PC-9 (cell line): ENCODE results near the gene SLC4A9. TPM values are rescaled to one million over a fixed set of nuclear protein-coding genes. Genes with fewer than 3 reads are reported as not detected.
A peak's percentile ranks its signal among the peaks of the same experiment; 100 is the strongest.

Experiments
- BruUV-seq: library from RNA; stranded (reverse); fragments of 400-500 nt; replicated peaks from 2 replicates; lab custom pipeline; 2021; lab: Mats Ljungman, UMichigan
- CTCF ChIA-PET: fragments of 300-600 bp; sonication (Branson Sonifier 250); formaldehyde crosslinking; loops from one replicate; lab custom pipeline; 2022; ENCODE audit warnings: antibody characterized with exemption; lab: Charles Lee
- POLR2A ChIA-PET: fragments of 300-600 bp; sonication (Branson Sonifier 250); formaldehyde crosslinking; loops from one replicate; lab custom pipeline; 2022; ENCODE audit warnings: antibody characterized with exemption; ENCODE audit not compliant: unreplicated experiment; lab: Charles Lee
- DNase-seq, 2 experiments: peaks; one replicate each; pipeline versions ENCODE4 v3.0.0 to v3.0.0-alpha.2; 2015 to 2022; ENCODE audit warnings: mixed read lengths in 1 of 2
- H2AFZ ChIP-seq: fragments of 200-600 bp; sonication (generic); 2 replicates; pipeline ENCODE4 v1.8.1; 2017; ENCODE audit warnings: antibody characterized with exemption
- H3F3A ChIP-seq: fragments of 200-600 bp; sonication (generic); 2 replicates; pipeline ENCODE4 v1.8.1; 2017; ENCODE audit warnings: antibody characterized with exemption, mild to moderate bottlenecking, low read depth; ENCODE audit not compliant: insufficient read depth
- H3K27ac ChIP-seq: fragments of 200-600 bp; sonication (generic); 2 replicates; pipeline ENCODE4 v1.6.1; 2016; ENCODE audit warnings: mixed run types
- H3K27me3 ChIP-seq: fragments of 200-600 bp; sonication (generic); 2 replicates; pipeline ENCODE4 v1.6.1; 2016; ENCODE audit warnings: low read depth, mixed run types; ENCODE audit not compliant: insufficient read depth
- H3K36me3 ChIP-seq: fragments of 200-600 bp; sonication (generic); 2 replicates; pipeline ENCODE4 v1.6.1; 2016; ENCODE audit warnings: low read depth, mixed run types
- H3K4me1 ChIP-seq: fragments of 200-600 bp; sonication (generic); replicated peaks from 2 replicates; pipeline ENCODE4 v1.6.1; 2016; ENCODE audit warnings: mixed run types; ENCODE audit not compliant: insufficient read depth
- H3K4me2 ChIP-seq: fragments of 200-600 bp; sonication (generic); 2 replicates; pipeline ENCODE4 v1.6.1; 2017; ENCODE audit warnings: mixed run types
- H3K4me3 ChIP-seq: fragments of 200-600 bp; sonication (generic); 2 replicates; pipeline ENCODE4 v1.6.1; 2016; ENCODE audit warnings: mixed run types
- H3K79me2 ChIP-seq: fragments of 200-600 bp; sonication (generic); 2 replicates; pipeline ENCODE4 v1.6.1; 2017; ENCODE audit warnings: low read depth, mixed run types
- H3K9me2 ChIP-seq: fragments of 200-600 bp; sonication (generic); 2 replicates; pipeline ENCODE4 v1.8.1; 2017; ENCODE audit warnings: mild to moderate bottlenecking; ENCODE audit not compliant: insufficient read depth
- H3K9me3 ChIP-seq: fragments of 200-600 bp; sonication (generic); 2 replicates; pipeline ENCODE4 v1.8.1; 2016; ENCODE audit warnings: low read depth; ENCODE audit not compliant: insufficient read depth
- H4K20me1 ChIP-seq: fragments of 200-600 bp; sonication (generic); 2 replicates; pipeline ENCODE4 v1.8.1; 2017; ENCODE audit not compliant: insufficient read depth
- CTCF ChIP-seq: fragments of 200-600 bp; sonication (generic); conservative IDR thresholded peaks from 2 replicates; pipeline ENCODE4 v1.6.1; 2017; ENCODE audit warnings: mixed run types, antibody characterized with exemption, mild to moderate bottlenecking, moderate library complexity
- EZH2 ChIP-seq: fragments of 200-600 bp; sonication (generic); IDR thresholded peaks from 2 replicates; pipeline ENCODE4 v1.8.0; 2017; ENCODE audit warnings: antibody characterized with exemption, low read depth
- intact Hi-C: fragments of 100-400 bp; cut with micrococcal nuclease; formaldehyde crosslinking; loops from one replicate; pipeline ENCODE4 v1.10.0; 2022; ENCODE audit not compliant: unreplicated experiment
- total RNA-seq: library from RNA; stranded (reverse); gene quantifications from 2 replicates; pipeline ENCODE4 v1.2.3, GENCODE V29; 2021

Gene SLC4A9
- total RNA-seq, 1 experiment from 2014 or later: 0.20 TPM

GRCh38 chr5:140355546-140355945 is 4.4 kb upstream of the SLC4A9 start:
- Histone ChIP-seq H3K79me2 (no peaks in the 10 kb centered on the region), H2AFZ (no peak overlapping the region), H3K4me3 (no peak overlapping the region), H4K20me1 (no peaks in the 10 kb centered on the region), H3K9me2 (no peaks in the 10 kb centered on the region), H3K4me1 (peaks cover 11% of the 10 kb centered on the region), H3K9me3 (no peaks in the 10 kb centered on the region), H3K27ac (no peak overlapping the region), H3K36me3 (no peaks in the 10 kb centered on the region), H3K4me2 (no peak overlapping the region), H3K27me3 (no peaks in the 10 kb centered on the region), H3F3A (no peaks in the 10 kb centered on the region)
- no peak for DNase-seq
- intact Hi-C loops: loop anchor here (5.0 kb wide), 2 partner anchors 178 to 198 kb away; partner anchors contain the start of gene CYSTM1
- ChIA-PET CTCF (interaction anchor here (0.9 to 1.9 kb wide), 3 partner anchors 10 to 115 kb away, joined by 3 to 13 read pairs (median 4); partner anchors contain the start of gene HBEGF), POLR2A (no interaction called here)
- no peak for TF ChIP-seq CTCF
- no peak for TF ChIP-seq EZH2
- BruUV-seq: no TSS peak

GRCh38 chr5:140356853-140357725 is 2.9 kb upstream of the SLC4A9 start:
- DNase-seq: no peak
- H3K9me3 ChIP-seq: no peaks in the 10 kb centered on the region
- ChIA-PET CTCF (interaction anchor here (1.5 kb wide), 1 partner anchor 112 kb away, joined by 4 read pairs; no protein-coding TSS in a partner anchor), POLR2A (no interaction called here)
- H3K9me2 ChIP-seq: no peaks in the 10 kb centered on the region
- H2AFZ ChIP-seq: no peak overlapping the region
- H3K4me1 ChIP-seq: no peaks in the 10 kb centered on the region
- no peaks in the 10 kb centered on the region for H4K20me1 ChIP-seq
- no peaks in the 10 kb centered on the region for H3K27me3 ChIP-seq
- BruUV-seq: no TSS peak
- intact Hi-C loops: loop anchor here (1.0 to 5.0 kb wide), 5 partner anchors 113 to 570 kb away; partner anchors contain the start of gene CYSTM1
- no peak overlapping the region for H3K4me3 ChIP-seq
- no peaks in the 10 kb centered on the region for H3F3A ChIP-seq
- H3K27ac ChIP-seq: no peak overlapping the region
- H3K4me2 ChIP-seq: peak overlapping the region; percentile 65; the same call in 1 of the 2 replicates
- TF ChIP-seq CTCF (no peak), EZH2 (no peak)
- no peaks in the 10 kb centered on the region for H3K36me3 ChIP-seq
- H3K79me2 ChIP-seq: no peaks in the 10 kb centered on the region

- H3K9me2 ChIP-seq: no peaks in the 10 kb centered on the region
- DNase-seq: peak; percentile 72 to 78
- ChIA-PET CTCF (interaction anchor here (1.5 to 2.0 kb wide), 2 partner anchors 113 to 117 kb away, joined by 8 to 17 read pairs; no protein-coding TSS in a partner anchor), POLR2A (no interaction called here)
- H3K4me1 ChIP-seq: no peaks in the 10 kb centered on the region
- H2AFZ ChIP-seq: no peak overlapping the region
- BruUV-seq: no TSS peak
- peak overlapping the region; percentile 65 for H3K4me2 ChIP-seq
- H4K20me1 ChIP-seq: no peaks in the 10 kb centered on the region
- H3K9me3 ChIP-seq: no peaks in the 10 kb centered on the region
- H3F3A ChIP-seq: no peaks in the 10 kb centered on the region
- peak overlapping the region; percentile 24; the same call in 1 of the 2 replicates for H3K4me3 ChIP-seq
- H3K79me2 ChIP-seq: no peaks in the 10 kb centered on the region
- no peaks in the 10 kb centered on the region for H3K27me3 ChIP-seq
- H3K36me3 ChIP-seq: no peaks in the 10 kb centered on the region
- intact Hi-C loops: loop anchor here (1.0 to 5.0 kb wide), 5 partner anchors 113 to 571 kb away; partner anchors contain the start of gene CYSTM1
- TF ChIP-seq CTCF: peak; percentile 89
- no peak for TF ChIP-seq EZH2
- no peak overlapping the region for H3K27ac ChIP-seq
Observed at GRCh38 chr5:140357726-140358093, 2.3 kb upstream of the SLC4A9 start.
